NOMO-1 (cell line): ENCODE measurements around the gene WDR38.
A peak's percentile ranks its signal among the peaks of the same experiment; 100 is the strongest.

Experiments
- DNase-seq, 2 experiments: peaks; one replicate each; lab custom pipeline; 2025; ENCODE audit not compliant: unreplicated experiment in 2 of 2; lab: John Stamatoyannopoulos, UW

The WDR38 gene, protein sequence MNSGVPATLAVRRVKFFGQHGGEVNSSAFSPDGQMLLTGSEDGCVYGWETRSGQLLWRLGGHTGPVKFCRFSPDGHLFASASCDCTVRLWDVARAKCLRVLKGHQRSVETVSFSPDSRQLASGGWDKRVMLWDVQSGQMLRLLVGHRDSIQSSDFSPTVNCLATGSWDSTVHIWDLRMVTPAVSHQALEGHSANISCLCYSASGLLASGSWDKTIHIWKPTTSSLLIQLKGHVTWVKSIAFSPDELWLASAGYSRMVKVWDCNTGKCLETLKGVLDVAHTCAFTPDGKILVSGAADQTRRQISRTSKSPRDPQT

DNA sequence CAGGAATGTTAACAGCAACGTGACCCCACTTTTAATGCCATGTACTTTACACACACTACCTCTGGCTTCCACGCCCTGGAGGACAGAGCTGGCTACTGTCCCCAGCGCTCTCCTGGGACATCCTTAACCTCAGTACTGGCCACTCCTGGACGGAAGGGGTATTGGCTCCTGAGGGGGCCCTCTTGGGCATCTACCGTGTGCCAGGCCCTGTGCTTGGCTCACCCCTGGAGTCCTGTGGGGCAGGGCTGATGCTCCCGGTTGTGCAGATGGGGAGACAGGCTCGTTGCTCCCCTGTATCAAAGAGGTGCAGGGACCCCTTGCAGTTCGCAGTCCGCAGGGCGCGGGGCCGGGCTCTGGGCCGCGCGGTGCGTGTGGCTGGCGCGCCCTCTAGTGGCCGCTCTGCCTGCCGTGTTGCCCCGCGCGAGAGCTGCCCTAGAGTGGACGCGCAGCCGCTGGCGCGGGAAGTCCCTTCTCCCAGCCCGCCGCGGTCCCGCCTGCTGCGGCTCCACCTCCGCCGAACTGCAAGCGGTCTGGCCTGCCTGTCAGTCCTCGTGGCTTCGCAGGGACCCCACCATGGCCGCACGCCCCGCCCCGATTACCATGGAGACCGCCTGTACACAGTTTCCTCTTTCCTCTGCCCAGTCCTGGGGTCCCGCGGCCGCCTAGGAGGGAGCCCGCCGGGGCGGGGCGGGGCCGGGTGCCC, at the start of gene WDR38:
TSS of gene WDR38 (plus strand) at position 632 of the 703 bp plus-strand sequence. CDS start 72 bp downstream, outside the sequence.
- DNase-seq: peak; percentile 67 to 79

DNA sequence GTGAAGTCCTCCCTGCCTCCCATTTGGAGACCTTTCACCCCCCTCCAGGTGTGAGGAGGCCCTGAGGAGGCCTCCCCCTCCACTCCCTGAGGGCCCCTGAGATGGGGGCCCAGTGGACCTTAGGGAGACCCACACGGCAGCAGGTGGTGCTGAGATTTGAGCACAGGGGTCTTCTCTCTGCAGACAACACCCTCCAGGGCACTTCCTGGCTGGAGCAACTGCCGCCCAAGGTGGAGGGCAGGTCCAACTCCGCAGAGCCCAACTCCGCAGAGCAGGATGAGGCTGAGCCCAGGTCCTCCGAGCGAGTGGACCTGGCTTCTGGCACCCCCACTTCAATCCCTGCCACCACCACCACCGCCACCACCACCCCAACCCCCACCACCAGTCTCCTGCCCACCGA, 49.3 kb upstream of the WDR38 start:
- no peak for DNase-seq

DNA sequence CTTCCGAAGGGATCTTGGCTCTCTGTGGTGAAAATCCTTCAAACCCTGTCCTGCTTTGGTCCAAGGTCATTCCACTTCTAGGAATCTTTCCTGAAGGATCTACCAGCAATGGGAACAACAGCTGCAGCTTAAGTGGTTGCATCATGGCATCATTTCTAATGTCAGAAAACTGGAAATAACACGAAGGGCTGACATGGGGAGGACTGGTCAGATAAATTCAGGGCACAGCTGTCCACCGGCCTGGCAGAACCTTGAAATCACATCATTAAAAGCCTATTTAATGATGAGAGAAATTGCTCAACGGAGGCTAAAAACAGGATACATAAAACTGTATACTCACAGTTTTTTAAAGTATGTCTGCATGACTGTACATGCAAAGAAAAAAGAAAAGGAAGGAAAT, 48.1 kb upstream of the WDR38 start:
- no peak for DNase-seq

DNA sequence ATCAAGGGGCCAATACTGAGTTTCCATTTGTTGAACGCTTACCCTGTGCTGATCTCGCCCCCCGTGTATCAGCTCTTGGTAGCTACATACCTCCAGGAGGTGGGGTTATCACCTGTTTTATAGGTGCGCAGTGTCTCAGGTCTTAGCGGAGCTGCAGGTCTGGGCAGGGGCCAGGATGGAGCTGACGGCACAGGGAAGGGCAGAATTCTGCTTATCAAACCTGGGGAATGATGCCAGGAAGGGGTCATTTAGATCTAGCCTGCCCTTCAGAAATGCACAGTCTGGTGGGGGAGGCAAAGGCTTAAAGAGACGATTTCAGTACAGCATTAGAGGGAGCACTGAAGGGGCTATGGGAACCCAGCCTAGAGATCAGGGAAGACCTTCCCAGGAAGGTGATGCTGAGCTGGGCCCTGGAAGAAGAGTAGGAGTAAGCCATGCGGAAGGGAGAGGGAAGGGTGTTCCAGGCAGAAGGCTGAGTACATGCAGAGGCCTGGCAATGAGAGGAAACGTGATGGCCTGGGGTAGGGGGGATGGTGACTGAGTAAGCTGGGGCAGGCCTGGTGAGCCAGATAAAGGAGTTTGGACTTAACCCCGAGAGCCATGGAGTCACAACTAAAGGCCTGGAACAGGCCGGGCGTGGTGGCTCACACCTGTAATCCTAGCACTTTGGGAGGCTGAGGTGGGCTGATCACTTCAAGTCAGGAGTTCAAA, 44.9 kb upstream of the WDR38 start:
- DNase-seq: no peak

DNA sequence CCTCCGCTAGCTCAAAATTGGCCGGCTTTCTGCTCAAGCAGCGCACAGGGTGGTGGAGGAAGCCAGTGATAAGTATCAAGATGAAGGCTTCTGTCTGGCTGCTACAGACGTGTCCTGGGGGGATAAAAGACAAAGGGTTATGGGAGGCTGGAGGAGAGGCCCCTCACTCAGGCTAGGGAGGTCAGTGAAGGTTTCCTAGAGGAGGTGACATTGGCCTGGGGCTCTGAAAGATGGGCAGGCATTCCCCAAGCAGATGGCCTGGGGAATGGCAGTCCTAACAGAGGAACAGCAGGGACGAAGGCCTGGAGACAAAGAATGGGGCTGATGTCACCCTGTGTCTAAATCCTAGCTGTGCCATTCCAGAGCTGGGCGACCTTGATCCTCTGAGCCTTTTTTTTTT, 44.0 kb upstream of the WDR38 start:
- DNase-seq: no peak

DNA sequence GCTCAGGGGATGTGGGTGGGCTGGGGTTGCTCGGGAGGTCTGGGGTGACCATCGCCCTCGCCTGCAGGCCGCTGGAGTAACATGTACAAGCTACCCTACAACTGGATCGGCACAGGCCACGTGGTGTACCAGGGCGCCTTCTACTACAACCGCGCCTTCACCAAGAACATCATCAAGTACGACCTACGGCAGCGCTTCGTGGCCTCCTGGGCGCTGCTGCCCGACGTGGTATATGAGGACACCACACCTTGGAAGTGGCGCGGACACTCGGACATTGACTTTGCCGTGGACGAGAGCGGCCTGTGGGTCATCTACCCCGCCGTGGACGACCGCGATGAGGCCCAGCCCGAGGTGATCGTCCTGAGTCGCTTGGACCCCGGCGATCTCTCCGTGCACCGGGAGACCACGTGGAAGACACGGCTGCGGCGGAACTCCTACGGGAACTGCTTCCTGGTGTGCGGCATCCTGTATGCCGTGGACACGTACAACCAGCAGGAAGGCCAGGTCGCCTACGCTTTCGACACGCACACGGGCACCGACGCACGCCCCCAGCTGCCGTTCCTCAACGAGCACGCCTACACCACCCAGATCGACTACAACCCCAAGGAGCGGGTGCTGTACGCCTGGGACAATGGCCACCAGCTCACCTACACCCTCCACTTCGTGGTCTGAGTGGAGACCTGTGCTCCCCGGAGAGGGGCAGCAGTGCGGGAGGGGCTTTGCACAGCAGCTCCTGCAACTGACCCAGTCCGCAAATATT, 43.3 kb upstream of the WDR38 start:
- no peak for DNase-seq

DNA sequence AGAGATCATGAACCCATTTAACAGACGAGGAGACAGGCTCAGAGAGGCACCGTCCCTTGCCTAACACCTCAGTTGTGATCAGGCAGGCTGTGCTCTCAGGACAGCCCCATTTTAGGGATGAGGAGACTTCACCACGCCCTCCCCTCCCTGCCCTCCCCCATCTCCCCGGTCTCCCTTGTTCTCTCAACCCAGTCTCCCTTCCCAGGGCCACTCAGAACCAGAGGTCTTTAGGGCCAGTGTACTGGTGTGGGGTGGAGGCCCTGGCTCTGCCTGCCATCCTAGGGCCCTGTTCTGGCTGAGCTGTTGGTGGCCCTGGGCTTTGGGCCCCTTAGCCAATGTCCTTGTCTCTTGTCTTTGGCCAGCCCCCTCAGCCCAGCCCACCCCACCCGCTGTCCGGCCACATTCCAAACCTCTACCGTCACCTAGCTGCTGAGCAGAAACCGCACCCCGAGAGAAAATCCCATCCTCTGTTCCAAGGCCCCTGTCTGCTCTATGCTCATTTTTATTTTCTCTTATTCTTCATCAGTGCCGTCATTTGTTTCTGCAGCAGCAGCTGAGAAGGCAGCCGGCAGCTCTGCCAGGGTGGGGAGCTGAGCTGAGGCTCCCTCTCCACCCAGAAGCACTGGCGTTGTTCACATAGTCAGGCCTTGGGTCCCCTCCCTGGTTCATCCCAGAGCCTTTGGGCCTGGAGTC, 42.5 kb upstream of the WDR38 start:
- DNase-seq: no peak

DNA sequence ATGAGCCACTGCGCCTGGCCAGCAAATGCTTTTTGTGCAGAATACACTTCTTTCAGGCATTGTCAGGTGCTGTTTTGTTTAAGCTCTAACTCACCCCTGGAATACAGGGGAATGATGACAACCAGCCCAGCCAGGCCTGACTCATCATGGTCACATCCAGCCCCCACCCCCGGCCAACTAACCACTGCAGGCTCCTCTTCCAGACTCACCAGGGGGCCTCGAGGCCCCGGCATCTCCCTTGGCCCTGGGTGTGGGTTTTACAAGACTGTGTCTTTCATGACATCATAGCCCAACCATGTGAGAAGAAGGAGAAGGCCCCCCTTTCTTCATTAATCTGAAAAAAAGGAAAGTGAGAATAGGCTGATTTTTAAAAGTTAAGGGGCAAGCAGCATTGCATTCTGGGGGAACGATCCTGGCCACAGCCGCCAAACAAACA, 40.8 kb upstream of the WDR38 start:
- no peak for DNase-seq

DNA sequence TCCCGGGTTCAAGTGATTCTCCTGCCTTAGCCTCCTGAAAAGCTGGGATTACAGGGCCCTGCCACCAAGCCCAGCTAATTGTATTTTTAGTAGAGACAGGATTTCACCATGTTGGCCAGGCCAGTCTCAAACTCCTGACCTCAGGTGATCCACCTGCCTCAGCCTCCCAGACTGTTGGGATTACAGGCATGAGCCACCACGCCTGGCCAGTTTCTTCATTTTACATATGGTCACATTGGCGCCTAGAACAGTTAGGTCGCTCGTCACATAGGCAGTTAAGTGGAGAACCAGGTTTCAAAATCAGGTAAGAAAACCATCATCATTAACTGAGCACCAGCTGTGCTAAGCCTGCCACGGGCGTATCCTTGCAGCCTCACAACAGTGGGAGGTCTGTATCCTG, 40.2 kb upstream of the WDR38 start:
- no peak for DNase-seq

DNA sequence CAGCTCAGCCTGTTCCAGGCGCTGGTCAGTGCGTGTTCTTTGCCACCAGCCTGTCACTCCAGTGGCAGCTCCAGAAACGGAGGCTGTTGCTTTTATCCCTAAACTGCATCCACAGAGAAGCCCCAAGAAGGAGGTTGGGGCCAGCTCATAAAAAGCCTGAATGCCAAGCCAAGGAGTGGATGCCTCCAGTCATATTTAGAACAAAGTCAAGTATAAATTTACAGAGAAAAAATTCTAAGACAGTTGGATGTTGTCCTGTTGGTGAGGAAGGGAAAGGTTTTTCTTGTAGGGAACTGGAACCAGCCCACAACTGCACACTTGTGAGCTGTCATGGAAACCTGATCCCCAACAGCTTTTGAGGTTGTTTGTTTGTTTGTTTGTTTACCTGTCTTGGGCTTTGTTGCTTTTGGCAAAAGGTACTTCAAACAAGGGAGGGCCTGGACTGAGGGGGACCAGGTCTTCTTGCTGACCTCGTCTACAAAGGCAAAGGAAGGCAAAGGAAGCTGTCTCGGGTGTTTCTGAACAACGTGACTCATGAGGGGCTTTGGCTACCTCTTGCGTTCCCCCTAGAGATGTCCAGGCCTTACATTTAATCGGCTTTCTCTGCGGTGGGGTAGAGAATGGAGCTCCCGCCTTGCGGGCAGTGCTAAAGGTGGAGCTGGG, 39.6 kb upstream of the WDR38 start:
- no peak for DNase-seq

DNA sequence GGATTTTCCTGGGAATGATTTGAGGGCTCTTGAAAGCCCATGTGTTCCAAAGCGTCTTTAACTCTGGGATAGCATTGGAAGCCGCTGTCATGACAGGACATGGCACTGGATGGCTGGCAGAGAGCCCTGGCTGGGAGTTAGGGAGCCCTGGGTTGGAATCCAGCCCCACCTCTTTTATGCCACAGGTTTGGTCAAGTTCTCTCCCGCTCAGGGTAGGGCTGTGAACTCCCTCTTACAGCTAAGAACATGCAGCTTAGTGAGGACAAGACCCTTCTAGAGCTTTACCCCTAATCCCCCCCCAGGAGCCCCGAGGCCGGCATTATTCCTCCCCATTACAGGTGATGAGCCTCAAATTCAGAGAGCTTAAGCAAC, 39.1 kb upstream of the WDR38 start:
- no peak for DNase-seq

DNA sequence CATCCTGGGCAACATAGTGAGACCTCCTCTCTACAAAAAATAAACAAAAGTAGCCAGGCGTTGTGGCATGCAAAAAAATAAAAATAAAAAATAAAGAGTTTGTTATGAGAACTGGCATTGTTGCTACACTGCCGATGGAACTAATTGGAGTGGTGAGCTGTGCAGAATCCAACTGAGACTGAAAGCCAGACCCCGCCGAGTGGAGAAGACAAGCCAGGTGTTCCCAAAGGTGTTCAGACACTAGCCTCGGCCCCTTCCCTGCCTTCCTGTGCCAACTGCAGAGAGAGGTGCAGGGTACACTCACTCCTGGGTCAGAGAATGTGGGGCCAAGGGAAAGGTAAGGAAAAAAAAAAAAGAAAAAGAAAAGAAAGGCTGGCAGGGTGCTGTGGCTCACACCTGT, 37.7 kb upstream of the WDR38 start:
- no peak for DNase-seq

DNA sequence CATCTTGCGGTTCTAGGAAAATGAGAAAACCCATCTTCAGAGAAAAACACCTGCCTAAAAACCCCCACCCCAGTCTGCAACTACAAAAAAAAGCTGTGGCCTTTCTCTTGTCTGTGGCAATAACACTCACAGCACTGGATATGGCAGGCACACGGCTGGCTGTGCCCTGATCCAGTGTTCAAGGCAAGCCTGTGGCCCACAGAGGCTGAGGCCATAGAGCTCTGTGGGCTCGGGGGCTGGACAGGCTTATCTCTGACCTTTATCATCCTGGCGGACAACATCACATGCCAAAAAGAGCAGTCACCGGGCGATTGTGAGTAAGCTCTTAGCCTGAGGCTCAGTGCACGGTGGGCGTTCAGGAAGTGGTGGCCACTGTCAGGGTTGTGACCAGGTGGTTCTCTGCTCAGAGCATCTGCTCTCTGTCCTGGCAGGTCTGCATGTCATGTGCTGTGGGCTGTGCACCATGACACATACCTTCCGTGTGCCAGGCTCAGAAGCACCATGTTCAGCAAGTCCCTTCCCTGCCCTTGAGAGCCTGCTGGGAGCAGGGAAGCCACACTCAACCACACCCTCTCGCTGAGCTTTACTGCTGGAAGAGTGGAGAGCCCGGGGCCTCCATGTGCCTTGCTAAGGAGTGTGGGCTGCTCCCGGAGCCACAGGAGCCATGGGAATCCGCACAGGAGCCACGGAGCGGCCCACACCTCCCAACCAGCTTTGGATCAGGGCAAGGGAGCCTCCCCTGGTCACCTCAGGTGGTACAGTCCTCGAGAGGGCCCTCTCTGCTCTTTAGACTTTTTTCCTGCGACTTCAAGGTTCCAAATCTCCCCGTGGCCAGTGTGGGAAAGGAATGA, 34.6 kb upstream of the WDR38 start:
- DNase-seq: no peak

DNA sequence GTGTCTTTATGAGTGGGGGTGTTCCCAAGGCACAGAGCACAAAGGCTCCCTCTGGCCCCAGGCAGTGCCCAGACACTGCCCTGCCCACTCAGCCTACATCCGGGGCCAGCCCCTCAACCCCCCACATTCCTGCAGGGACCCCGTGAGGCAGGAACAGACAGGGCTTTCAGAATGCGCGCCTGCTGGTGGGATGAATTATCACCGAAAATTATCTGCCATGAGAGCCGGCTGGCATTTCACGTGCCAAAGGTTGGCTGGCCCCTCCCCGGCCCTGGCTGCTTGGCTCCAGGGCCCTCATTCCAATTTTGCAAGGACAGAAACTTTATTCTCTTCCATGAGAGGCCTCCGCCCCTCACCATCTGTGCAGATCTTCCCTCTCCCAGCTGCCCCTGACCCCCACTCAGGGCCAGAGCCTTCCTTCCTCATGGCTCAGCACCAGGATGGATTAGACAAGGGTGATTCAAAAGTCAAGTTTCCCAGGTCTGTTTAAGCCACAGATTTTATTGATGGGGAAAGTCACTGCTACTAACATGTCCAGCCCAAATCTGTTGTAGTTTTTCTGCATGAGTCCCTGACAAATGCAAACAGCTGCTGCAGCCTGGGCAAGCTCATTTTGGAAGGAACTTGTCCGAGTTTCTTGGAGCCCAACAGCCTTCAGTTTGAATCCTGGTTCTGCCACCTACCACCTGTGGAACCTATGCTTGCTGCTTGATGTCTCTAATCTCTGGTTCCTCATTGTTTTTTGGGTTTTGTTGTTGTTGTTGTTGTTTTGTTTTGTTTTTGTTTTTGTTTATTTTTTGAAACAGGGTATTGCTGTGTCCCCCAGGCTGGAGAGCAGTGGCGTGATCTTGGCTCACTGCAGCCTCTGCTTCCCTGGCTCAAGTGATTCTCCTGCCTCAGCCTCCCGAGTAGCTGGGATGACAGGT, 32.3 kb upstream of the WDR38 start:
- no peak for DNase-seq

DNA sequence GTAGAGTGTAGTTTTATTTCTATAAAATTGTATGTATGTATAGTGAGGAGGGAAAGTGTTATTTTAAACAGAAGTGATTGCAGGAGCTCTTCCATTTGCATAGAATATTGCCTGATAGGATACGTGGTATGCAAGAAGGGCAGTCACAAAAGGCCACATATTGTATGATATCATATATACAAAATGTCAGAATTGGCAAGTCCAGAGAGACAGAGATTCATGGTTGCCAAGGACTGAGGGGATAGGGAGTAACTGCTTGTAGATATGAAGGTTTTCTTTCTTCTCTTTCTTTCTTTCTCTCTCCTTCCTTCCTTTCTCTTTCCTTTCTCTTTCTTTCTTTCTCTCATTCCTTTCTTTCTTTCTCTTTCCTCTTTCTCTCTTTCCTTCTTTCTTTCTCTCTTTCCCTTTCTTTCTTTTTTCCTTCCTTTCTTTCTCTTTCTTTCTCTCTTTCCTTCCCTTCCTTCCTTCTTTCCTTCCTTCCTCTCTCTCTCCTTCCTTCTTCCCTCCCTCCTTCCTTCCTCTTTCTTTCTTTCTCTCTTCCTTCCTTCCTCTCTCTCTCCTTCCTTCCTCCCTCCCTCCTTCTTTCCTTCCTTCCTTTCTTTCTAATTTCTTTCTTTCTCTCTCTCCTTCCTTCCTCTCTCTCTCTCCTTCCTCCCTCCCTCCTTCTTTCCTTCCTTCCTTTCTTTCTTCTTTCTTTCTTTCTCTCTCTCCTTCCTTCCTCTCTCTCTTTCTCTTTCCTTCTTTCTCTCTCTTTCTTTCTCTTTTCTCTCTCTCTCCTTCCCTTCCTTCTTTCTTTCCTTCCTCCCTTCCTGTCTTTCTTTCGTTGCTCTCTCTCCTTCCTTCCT, 24.5 kb upstream of the WDR38 start:
- no peak for DNase-seq

DNA sequence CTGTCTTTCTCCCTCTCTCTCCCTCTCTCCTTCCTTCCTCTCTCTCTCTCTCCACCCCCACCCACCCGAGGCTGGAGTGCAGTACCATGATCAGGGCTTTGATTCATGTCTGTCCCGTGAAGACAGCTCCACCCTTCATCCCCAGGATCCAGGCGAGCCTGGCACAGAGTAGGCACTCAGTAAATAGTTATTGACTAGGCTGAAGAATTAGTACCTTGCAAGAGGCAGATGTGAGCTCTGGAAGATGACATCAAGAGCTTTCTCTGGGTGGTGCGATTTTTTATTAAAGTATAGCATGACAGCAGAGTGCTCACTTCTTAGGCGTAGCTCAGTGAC, 24.0 kb upstream of the WDR38 start:
- DNase-seq: no peak

DNA sequence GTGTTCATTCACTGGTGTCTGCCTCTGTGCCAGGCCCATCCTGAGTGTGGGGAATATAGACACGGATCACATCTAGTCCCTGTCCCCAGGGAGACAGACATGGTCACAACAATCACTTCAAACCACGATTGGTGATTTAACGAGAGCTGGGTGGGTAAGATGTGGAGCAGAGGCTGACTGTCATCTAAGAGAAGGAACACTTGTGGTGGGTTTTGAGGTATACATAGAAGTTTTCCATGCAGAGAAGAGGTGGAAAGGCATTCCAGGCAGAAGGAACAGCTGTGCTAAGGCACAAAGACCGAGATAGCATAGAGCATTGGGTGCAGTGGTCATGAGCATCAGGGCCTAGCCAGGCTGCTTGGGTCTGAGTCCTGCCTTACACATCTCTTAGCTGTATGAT, 22.7 kb upstream of the WDR38 start:
- DNase-seq: no peak
